ENCODE results near the gene BHMT2. TPM values are rescaled to one million over a fixed set of nuclear protein-coding genes. Genes with fewer than 3 reads are reported as not detected.

The BHMT2 gene
- polyA plus RNA-seq, 4 donors = 0.45 to 4.1 (median 1.9) TPM

DNA sequence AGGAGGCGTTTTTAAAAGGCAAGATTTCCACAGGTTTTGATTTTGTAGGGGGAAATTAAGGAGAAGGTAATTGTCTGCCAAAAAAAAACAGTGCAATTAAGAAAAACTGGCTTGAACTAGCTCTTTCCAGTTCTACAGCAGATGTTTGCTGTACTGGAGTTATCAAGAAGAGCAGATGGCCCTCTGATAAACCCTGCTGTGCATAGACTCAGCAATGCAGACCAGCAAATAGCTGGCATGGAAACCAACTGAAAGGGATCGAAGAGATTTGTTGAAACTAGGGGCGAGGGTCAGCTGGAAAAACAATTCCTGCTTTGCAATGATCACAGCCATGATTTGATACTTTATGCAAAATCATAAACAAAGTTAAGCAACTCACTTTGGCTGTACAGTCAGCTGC is 24.2 kb downstream of the BHMT2 start:
- Histone ChIP-seq H3K27me3 (ENCODE audit: control insufficient read depth in 3 of 3, insufficient read depth in 3 of 3, low read length in 3 of 3) (no peaks in the 10 kb centered on the region), H3K27ac (ENCODE audit: low read depth in 1 of 3, low read length in 2 of 3) (no peak overlapping the region), H3K4me1 (ENCODE audit: control insufficient read depth in 3 of 3, insufficient read depth in 2 of 3, low read depth in 1 of 3, low read length in 2 of 3) (peaks cover 0 to 3% (median 0%) of the 10 kb centered on the region in 3 donors), H3K9me3 (ENCODE audit: control insufficient read depth in 2 of 2, insufficient read depth in 1 of 2, low read depth in 1 of 2, low read length in 1 of 2) (no peaks in the 10 kb centered on the region), H3K4me3 (ENCODE audit: low read depth in 1 of 3, low read length in 3 of 3) (no peak overlapping the region), H3K36me3 (ENCODE audit: control insufficient read depth in 3 of 3, insufficient read depth in 2 of 3, low read depth in 1 of 3, low read length in 3 of 3) (no peaks in the 10 kb centered on the region)
- 23 to 38% (median 37%) methylated on average over 3 of the region's 3 CpGs for WGBS, 3 donors
- no peak for FAIRE-seq
- DNase-seq = peak; percentile 10 to 35

GRCh38 chr5:79105868-79106267 is 36.3 kb downstream of the BHMT2 start:
- WGBS, 3 donors = 92 to 94% (median 93%) methylated on average over 2 of the region's 2 CpGs
- H3K9me3 ChIP-seq (ENCODE audit: control insufficient read depth in 2 of 2, insufficient read depth in 1 of 2, low read depth in 1 of 2, low read length in 1 of 2) = no peaks in the 10 kb centered on the region
- peaks cover 0 to 5% (median 4%) of the 10 kb centered on the region in 3 donors for H3K27me3 ChIP-seq (ENCODE audit: control insufficient read depth in 3 of 3, insufficient read depth in 3 of 3, low read length in 3 of 3)
- H3K27ac ChIP-seq (ENCODE audit: low read depth in 1 of 3, low read length in 2 of 3) = no peak overlapping the region
- H3K4me1 ChIP-seq (ENCODE audit: control insufficient read depth in 3 of 3, insufficient read depth in 2 of 3, low read depth in 1 of 3, low read length in 2 of 3) = peaks cover 0 to 11% (median 0%) of the 10 kb centered on the region in 3 donors
- no peak for DNase-seq
- H3K4me3 ChIP-seq (ENCODE audit: low read depth in 1 of 3, low read length in 3 of 3) = no peak overlapping the region
- H3K36me3 ChIP-seq (ENCODE audit: control insufficient read depth in 3 of 3, insufficient read depth in 2 of 3, low read depth in 1 of 3, low read length in 3 of 3) = no peaks in the 10 kb centered on the region
- no peak for FAIRE-seq

- Histone ChIP-seq H3K4me3 (ENCODE audit: low read depth in 1 of 3, low read length in 3 of 3) (no peak overlapping the region), H3K36me3 (ENCODE audit: control insufficient read depth in 3 of 3, insufficient read depth in 2 of 3, low read depth in 1 of 3, low read length in 3 of 3) (no peaks in the 10 kb centered on the region), H3K9me3 (ENCODE audit: control insufficient read depth in 2 of 2, insufficient read depth in 1 of 2, low read depth in 1 of 2, low read length in 1 of 2) (no peaks in the 10 kb centered on the region), H3K27ac (ENCODE audit: low read depth in 1 of 3, low read length in 2 of 3) (peak overlapping the region in 1 of 3 donors; percentile 2), H3K27me3 (ENCODE audit: control insufficient read depth in 3 of 3, insufficient read depth in 3 of 3, low read length in 3 of 3) (peaks cover 0 to 17% (median 15%) of the 10 kb centered on the region in 3 donors), H3K4me1 (ENCODE audit: control insufficient read depth in 3 of 3, insufficient read depth in 2 of 3, low read depth in 1 of 3, low read length in 2 of 3) (peaks cover 0 to 17% (median 0%) of the 10 kb centered on the region in 3 donors)
- no peak for FAIRE-seq
- DNase-seq = peak in 1 of 2 donors; percentile 60
- 65 to 76% (median 71%) methylated on average over 7 of the region's 7 CpGs for WGBS, 3 donors
These were observed 37.6 kb downstream of the BHMT2 start for GRCh38 chr5:79107020-79107796.

- peaks cover 0 to 20% (median 0%) of the 10 kb centered on the region in 3 donors for H3K4me1 ChIP-seq (ENCODE audit: control insufficient read depth in 3 of 3, insufficient read depth in 2 of 3, low read depth in 1 of 3, low read length in 2 of 3)
- H3K9me3 ChIP-seq (ENCODE audit: control insufficient read depth in 2 of 2, insufficient read depth in 1 of 2, low read depth in 1 of 2, low read length in 1 of 2) = peaks cover 0 to 4% of the 10 kb centered on the region in 2 donors
- DNase-seq = no peak
- H3K27ac ChIP-seq (ENCODE audit: low read depth in 1 of 3, low read length in 2 of 3) = no peak overlapping the region
- H3K36me3 ChIP-seq (ENCODE audit: control insufficient read depth in 3 of 3, insufficient read depth in 2 of 3, low read depth in 1 of 3, low read length in 3 of 3) = no peaks in the 10 kb centered on the region
- WGBS, 3 donors = 70 to 81% (median 74%) methylated on average over 3 of the region's 3 CpGs
- H3K4me3 ChIP-seq (ENCODE audit: low read depth in 1 of 3, low read length in 3 of 3) = no peak overlapping the region
- H3K27me3 ChIP-seq (ENCODE audit: control insufficient read depth in 3 of 3, insufficient read depth in 3 of 3, low read length in 3 of 3) = peaks cover 0 to 24% (median 22%) of the 10 kb centered on the region in 3 donors
- no peak for FAIRE-seq
These were observed 38.5 kb downstream of the BHMT2 start for GRCh38 chr5:79108086-79108485.

DNA sequence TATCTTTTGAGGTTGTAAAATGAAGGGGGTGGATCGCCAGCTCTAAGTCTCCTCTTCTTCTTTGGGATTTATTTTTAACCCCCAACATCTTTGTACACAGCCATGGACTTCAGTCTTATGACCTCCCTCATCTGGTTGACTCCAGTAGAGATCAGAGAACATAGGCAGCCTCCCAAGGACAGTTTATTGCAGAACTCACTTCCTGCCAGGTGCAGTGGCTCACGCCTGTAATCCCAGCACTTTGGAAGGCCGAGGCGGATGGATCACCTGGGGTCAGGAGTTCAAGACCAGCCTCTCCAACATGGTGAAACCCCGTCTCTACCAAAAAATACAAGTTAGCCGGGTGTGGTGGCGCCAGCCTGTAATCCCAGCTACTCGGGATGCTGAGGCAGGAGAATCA is 39.2 kb downstream of the BHMT2 start:
- H3K9me3 ChIP-seq (ENCODE audit: control insufficient read depth in 2 of 2, insufficient read depth in 1 of 2, low read depth in 1 of 2, low read length in 1 of 2) = peaks cover 0 to 4% of the 10 kb centered on the region in 2 donors
- peaks cover 0 to 27% (median 22%) of the 10 kb centered on the region in 3 donors for H3K27me3 ChIP-seq (ENCODE audit: control insufficient read depth in 3 of 3, insufficient read depth in 3 of 3, low read length in 3 of 3)
- H3K27ac ChIP-seq (ENCODE audit: low read depth in 1 of 3, low read length in 2 of 3) = no peak overlapping the region
- 47 to 68% (median 54%) methylated on average over 8 of the region's 8 CpGs for WGBS, 3 donors
- no peaks in the 10 kb centered on the region for H3K36me3 ChIP-seq (ENCODE audit: control insufficient read depth in 3 of 3, insufficient read depth in 2 of 3, low read depth in 1 of 3, low read length in 3 of 3)
- DNase-seq (peak in 1 of 2 donors; percentile 11), FAIRE-seq (no peak)
- peaks cover 0 to 20% (median 0%) of the 10 kb centered on the region in 3 donors for H3K4me1 ChIP-seq (ENCODE audit: control insufficient read depth in 3 of 3, insufficient read depth in 2 of 3, low read depth in 1 of 3, low read length in 2 of 3)
- no peak overlapping the region for H3K4me3 ChIP-seq (ENCODE audit: low read depth in 1 of 3, low read length in 3 of 3)

GRCh38 chr5:79109527-79110492 is 40.2 kb downstream of the BHMT2 start:
- Histone ChIP-seq H3K4me3 (ENCODE audit: low read depth in 1 of 3, low read length in 3 of 3) (no peak overlapping the region), H3K4me1 (ENCODE audit: control insufficient read depth in 3 of 3, insufficient read depth in 2 of 3, low read depth in 1 of 3, low read length in 2 of 3) (peaks cover 0 to 20% (median 0%) of the 10 kb centered on the region in 3 donors), H3K27ac (ENCODE audit: low read depth in 1 of 3, low read length in 2 of 3) (no peak overlapping the region), H3K36me3 (ENCODE audit: control insufficient read depth in 3 of 3, insufficient read depth in 2 of 3, low read depth in 1 of 3, low read length in 3 of 3) (no peaks in the 10 kb centered on the region), H3K9me3 (ENCODE audit: control insufficient read depth in 2 of 2, insufficient read depth in 1 of 2, low read depth in 1 of 2, low read length in 1 of 2) (peaks cover 0 to 4% of the 10 kb centered on the region in 2 donors), H3K27me3 (ENCODE audit: control insufficient read depth in 3 of 3, insufficient read depth in 3 of 3, low read length in 3 of 3) (peaks cover 0 to 31% (median 22%) of the 10 kb centered on the region in 3 donors)
- FAIRE-seq = no peak
- 46 to 53% (median 52%) methylated on average over 15 of the region's 15 CpGs for WGBS, 3 donors
- DNase-seq = peak in 1 of 2 donors; percentile 24

GRCh38 chr5:79111387-79111959 is 41.9 kb downstream of the BHMT2 start, which contains the start of gene BHMT:
TSS of gene BHMT (plus strand) at chr5:79111809. CDS start at chr5:79111886, 77 bp downstream.
- H3K4me3 ChIP-seq (ENCODE audit: low read depth in 1 of 3, low read length in 3 of 3) = peak within 1 kb of the TSS in 2 of 3 donors; percentile 9
- WGBS, 3 donors = 9 to 27% (median 21%) methylated on average over 31 to 32 of the region's 32 CpGs
- no peaks in the 10 kb centered on the region for H3K36me3 ChIP-seq (ENCODE audit: control insufficient read depth in 3 of 3, insufficient read depth in 2 of 3, low read depth in 1 of 3, low read length in 3 of 3)
- peaks cover 0 to 20% (median 0%) of the 10 kb centered on the region in 3 donors for H3K4me1 ChIP-seq (ENCODE audit: control insufficient read depth in 3 of 3, insufficient read depth in 2 of 3, low read depth in 1 of 3, low read length in 2 of 3)
- H3K9me3 ChIP-seq (ENCODE audit: control insufficient read depth in 2 of 2, insufficient read depth in 1 of 2, low read depth in 1 of 2, low read length in 1 of 2) = peaks cover 0 to 4% of the 10 kb centered on the region in 2 donors
- FAIRE-seq (no peak), DNase-seq (peak in 1 of 2 donors; percentile 26)
- no peak within 1 kb of the TSS for H3K27ac ChIP-seq (ENCODE audit: low read depth in 1 of 3, low read length in 2 of 3)
- peaks cover 0 to 31% (median 22%) of the 10 kb centered on the region in 3 donors for H3K27me3 ChIP-seq (ENCODE audit: control insufficient read depth in 3 of 3, insufficient read depth in 3 of 3, low read length in 3 of 3)

Measured in small intestine (tissue), 7 donors.